Muscle of leg (tissue), 11 donors: ENCODE measurements around the gene IFNAR1. TPM values are rescaled to one million over a fixed set of nuclear protein-coding genes. Genes with fewer than 3 reads are reported as not detected.

Source experiments
- DNase-seq: peaks from one replicate; pipeline ENCODE4 v3.0.0; 2013
- H3K27ac ChIP-seq: one replicate; pipeline ENCODE4 v1.5.1; 2013; ENCODE audit warnings: mild to moderate bottlenecking, low read length, control low read depth
- H3K27me3 ChIP-seq: one replicate; pipeline ENCODE4 v1.6.1; 2013; ENCODE audit warnings: low read length; ENCODE audit not compliant: control insufficient read depth, insufficient read depth
- H3K36me3 ChIP-seq: one replicate; pipeline ENCODE4 v1.6.1; 2013; ENCODE audit warnings: low read length; ENCODE audit not compliant: control insufficient read depth, insufficient read depth
- H3K4me1 ChIP-seq: one replicate; pipeline ENCODE4 v1.6.1; 2013; ENCODE audit warnings: low read length; ENCODE audit not compliant: control insufficient read depth, insufficient read depth
- H3K4me3 ChIP-seq: one replicate; pipeline ENCODE4 v1.5.1; 2013; ENCODE audit warnings: low read length, control low read depth
- H3K9me3 ChIP-seq: replicated peaks from 2 replicates; pipeline ENCODE4 v1.6.1; 2013; ENCODE audit warnings: low read depth, low read length; ENCODE audit not compliant: control insufficient read depth
- WGBS: methylation state at CpG from one replicate; pipeline ENCODE4 v1.1.5; 2013; ENCODE audit warnings: missing lambda C conversion rate; ENCODE audit not compliant: insufficient coverage; 5-methylcytosine and 5-hydroxymethylcytosine counted together
- polyA plus RNA-seq, 8 donors: library from polyadenylated mRNA; unstranded; fragments of 120-200 nt; gene quantifications; one replicate each; pipeline versions ENCODE4 v1.2.1 to v1.2.3, GENCODE V29; 2013; ENCODE audit warnings: inconsistent platforms in 1 of 8, low replicate concordance in 1 of 8; ENCODE audit not compliant: insufficient read length in 8 of 8, insufficient read depth in 1 of 8
- total RNA-seq: library from RNA; stranded (reverse); fragments of 120-200 nt; gene quantifications from one replicate; pipeline ENCODE4 v1.2.4, GENCODE V29; 2013

The IFNAR1 gene
- total and polyA plus RNA-seq, 9 donors = 13.5 to 26.8 (median 20.1) TPM

DNA sequence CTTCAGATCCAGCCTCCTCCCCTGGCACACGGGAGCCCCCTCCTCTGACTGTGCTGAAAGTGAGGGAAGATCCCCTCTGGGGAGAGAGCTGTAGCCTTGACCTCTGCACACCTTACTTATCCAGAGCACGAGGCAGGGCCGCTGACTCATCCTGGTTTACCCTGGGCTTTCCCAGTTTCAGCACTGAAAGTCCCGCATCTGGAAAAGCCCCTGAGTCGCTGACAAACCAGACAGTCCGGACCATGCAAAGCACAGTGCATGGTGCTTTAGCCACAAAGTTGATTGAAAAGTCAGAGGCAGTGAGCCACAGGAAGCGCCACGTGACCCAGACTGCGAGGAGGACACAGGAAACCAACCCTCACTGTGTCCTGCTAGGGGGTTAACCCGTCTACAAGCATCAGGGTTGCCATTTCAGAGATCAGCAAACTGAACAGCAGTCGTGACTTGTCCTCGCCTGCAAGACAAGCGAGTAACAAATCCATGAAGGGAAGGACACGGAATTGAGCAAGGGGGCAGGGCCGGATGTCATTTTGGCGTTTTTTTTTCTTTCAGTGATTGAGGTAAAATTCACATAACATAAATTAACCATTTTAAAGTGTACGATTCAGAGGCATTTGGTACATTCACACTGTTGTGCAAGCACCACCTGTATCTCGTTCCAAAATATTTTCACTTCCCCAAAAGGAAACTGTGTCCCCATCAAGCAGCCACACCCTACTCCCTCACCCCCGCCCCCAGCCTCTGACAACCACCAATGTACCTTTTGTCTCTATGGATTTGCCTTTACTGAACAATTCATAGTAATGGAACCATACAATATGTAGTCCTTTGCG is 58.5 kb downstream of the IFNAR1 start:
- Histone ChIP-seq H3K4me3 (no peak overlapping the region), H3K27ac (peak overlapping the region; percentile 54), H3K36me3 (no peaks in the 10 kb centered on the region), H3K4me1 (peaks cover 17% of the 10 kb centered on the region), H3K27me3 (no peaks in the 10 kb centered on the region), H3K9me3 (no peaks in the 10 kb centered on the region)
- WGBS = 39% methylated on average over 15 of the region's 20 CpGs
- DNase-seq = peak; percentile 69

DNA sequence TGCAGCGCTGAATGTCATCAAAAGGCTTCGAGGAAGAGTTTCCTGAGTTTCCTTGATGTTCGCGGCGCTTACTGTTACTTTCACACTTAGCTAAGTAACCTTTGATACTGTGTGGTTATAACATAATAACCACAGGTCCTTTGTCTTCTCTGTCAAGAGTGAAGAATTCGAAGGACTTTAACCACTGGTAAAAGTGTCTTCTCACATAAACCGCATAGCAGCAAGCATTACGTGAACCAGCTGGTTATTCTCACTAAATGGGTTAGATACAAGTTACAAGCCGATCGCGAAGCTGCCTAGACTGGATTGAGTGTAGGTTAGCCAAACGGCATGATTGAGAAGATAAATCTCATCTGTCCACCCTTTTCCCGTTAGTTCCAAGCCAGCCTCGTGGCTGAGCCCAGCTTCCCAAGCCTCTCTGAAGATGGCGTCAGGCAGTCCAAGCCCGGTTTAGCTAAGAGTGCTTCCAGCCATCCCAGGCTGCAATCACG is 60.1 kb downstream of the IFNAR1 start:
- WGBS = 83% methylated on average over 9 of the region's 17 CpGs
- H3K4me1 ChIP-seq = peaks cover 17% of the 10 kb centered on the region

DNA sequence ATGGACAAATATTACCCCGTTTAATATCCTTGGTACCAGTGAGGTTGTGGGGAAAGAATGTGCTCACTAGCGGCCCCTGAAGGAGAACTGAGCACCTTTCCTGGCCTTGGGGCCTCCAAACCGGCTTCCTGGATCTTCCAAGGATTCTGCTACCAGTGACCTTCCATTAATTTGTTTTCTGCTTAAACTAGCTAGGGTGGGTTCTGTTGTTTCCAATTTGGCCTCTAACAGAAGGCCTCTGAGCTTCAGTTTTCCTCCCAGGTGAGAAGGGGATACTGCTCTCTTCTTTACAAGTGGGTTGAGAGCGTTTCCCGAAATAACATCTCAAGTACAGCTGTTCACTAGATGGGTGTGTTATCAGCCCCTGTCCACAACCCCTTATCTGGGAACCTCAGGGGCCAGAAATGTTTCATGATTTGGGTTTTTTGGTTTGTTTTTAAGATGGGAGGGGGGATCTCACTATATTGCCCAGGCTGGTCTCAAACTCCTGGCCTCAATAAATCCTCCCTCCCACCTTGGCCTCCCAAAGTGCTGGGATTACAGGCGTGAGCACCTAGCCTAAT is 61.5 kb downstream of the IFNAR1 start:
- Histone ChIP-seq H3K36me3 (no peaks in the 10 kb centered on the region), H3K4me1 (peaks cover 9% of the 10 kb centered on the region), H3K27me3 (no peaks in the 10 kb centered on the region), H3K27ac (no peak overlapping the region), H3K4me3 (no peak overlapping the region), H3K9me3 (no peaks in the 10 kb centered on the region)
- WGBS = 57% methylated on average over 1 of the region's 6 CpGs
- DNase-seq = no peak

More for the DNA sequence above, 60.1 kb downstream of the IFNAR1 start:
- H3K36me3 ChIP-seq = no peaks in the 10 kb centered on the region
- H3K27me3 ChIP-seq = no peaks in the 10 kb centered on the region
- no peak overlapping the region for H3K27ac ChIP-seq
- no peak overlapping the region for H3K4me3 ChIP-seq
- H3K9me3 ChIP-seq = no peaks in the 10 kb centered on the region
- DNase-seq = no peak

DNA sequence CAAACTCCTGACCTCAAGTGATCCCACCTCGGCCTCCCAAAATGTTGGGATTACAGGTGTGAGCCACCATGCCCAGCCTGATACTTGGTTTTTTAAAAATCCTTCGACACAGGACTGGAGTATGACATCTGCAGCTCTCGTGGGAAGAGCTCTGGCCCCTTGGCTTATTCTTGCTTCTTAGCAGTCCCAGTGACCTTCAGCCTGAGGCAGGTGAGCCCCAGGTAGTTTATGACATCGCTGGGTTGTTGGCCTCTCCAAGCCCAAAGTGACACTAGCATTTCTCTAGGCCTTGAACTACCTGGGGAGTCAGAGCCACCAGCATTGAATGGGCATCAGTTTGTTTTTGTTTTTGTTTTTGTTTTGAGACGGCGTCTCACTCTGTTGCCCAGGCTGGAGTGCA is 62.5 kb downstream of the IFNAR1 start:
- Histone ChIP-seq H3K27ac (no peak overlapping the region), H3K4me3 (no peak overlapping the region)

DNA sequence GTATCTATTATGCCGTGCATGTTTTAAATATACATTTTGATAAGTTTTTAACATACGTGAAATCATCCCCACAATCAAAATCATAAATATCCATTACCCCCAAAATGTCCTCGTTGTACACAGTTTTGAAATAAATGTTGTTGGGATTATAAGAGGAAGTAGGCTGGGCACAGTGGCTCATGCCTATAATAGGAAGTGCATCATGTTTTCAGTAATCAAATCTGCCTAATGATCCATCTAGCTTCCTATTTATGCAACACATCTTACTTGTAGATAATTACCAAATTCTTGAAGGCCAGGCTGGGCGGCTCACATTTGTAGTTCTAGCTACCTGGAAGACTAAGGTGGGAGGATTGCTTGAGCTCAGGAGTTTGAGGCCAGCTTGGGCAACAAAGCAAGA is 63.4 kb downstream of the IFNAR1 start:
- H3K27ac ChIP-seq = no peak overlapping the region
- 100% methylated on average over 1 of the region's 4 CpGs for WGBS
- H3K9me3 ChIP-seq = no peaks in the 10 kb centered on the region
- no peaks in the 10 kb centered on the region for H3K36me3 ChIP-seq
- DNase-seq = no peak
- no peak overlapping the region for H3K4me3 ChIP-seq
- H3K4me1 ChIP-seq = peaks cover 4% of the 10 kb centered on the region
- no peaks in the 10 kb centered on the region for H3K27me3 ChIP-seq

More for the DNA sequence above, 62.5 kb downstream of the IFNAR1 start:
- no peaks in the 10 kb centered on the region for H3K27me3 ChIP-seq
- peaks cover 9% of the 10 kb centered on the region for H3K4me1 ChIP-seq
- H3K9me3 ChIP-seq = no peaks in the 10 kb centered on the region
- DNase-seq = no peak
- H3K36me3 ChIP-seq = no peaks in the 10 kb centered on the region
- WGBS = 79% methylated on average over 3 of the region's 6 CpGs

DNA sequence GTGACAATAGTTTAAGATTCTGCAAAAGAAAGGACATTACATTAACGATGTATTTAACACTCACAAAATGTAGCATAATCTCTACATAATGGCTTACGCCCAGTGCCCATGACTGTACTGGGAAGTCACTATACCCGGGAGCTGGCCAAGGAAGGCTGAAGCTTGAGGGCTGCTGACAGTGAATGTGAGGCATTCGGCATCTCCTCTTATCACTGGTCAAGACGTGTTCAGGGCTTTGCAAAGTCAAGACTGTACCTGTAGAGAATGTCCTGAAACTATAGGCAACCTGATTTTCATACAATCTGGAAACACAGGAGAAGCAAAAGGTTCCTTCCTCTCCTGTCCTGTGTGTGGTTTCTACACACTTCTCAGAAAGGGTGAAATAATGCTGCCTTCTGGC is 65.7 kb downstream of the IFNAR1 start:
- H3K4me1 ChIP-seq = no peaks in the 10 kb centered on the region
- 100% methylated on average over 1 of the region's 5 CpGs for WGBS
- no peaks in the 10 kb centered on the region for H3K9me3 ChIP-seq
- no peaks in the 10 kb centered on the region for H3K36me3 ChIP-seq
- H3K27me3 ChIP-seq = no peaks in the 10 kb centered on the region
- no peak overlapping the region for H3K4me3 ChIP-seq
- H3K27ac ChIP-seq = no peak overlapping the region
- DNase-seq = no peak

DNA sequence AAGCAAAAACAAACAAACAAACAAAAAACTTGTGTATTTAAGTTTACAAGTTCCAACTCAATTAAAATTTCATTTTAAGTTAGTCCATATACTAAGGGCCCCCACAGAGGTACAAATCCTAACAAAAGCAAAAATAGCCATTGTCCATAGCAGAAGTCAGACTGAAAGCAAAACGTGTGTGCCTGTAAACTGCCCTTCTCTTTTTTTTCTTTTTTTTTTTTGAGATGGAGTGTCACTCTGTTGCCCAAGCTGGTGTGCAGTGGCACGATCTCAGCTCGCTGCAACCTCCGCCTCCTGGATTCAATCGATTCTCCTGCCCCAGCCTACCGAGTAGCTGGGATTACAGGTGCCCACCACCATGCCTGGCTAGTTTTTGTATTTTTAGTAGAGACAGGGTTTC is 66.9 kb downstream of the IFNAR1 start:
- Histone ChIP-seq H3K27me3 (no peaks in the 10 kb centered on the region), H3K9me3 (no peaks in the 10 kb centered on the region), H3K4me1 (peaks cover 8% of the 10 kb centered on the region), H3K27ac (no peak overlapping the region), H3K36me3 (no peaks in the 10 kb centered on the region), H3K4me3 (no peak overlapping the region)
- no CpG with 5 or more reads among the region's 6 CpGs for WGBS
- no peak for DNase-seq

DNA sequence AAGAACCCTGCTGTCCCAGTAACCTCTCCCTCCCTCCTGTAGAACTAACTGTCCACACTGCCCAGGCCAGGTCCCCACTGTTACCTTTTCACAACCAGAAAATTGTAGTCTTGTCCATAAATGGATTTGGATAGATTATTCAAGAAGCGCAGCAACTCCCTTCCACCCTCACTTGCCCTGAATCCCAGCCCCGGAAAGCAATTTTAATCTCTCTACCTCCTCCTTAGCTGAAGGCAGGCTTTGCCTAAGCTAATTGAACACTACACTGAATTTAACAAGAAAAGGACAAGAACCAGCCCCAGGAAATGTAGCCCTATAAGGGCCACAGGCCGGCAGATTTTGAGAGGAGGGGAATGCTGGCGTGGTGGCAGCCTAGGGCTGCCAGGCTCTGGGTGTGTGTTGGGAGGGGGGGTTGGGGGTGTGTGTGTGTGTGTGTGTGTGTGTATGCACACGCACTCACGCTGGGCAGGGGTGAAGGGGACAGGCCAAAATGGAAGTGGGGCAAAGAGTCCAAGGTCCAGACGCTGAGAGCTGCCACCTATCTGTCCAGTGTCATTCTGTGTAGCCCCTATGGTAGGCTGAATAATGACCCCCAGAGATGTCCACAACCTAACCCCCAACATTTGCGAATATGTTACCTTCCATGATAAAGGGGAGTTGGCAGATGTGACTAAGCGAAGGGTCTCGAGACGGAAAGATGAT is 67.7 kb downstream of the IFNAR1 start:
- peaks cover 13% of the 10 kb centered on the region for H3K4me1 ChIP-seq
- 75% methylated on average over 7 of the region's 11 CpGs for WGBS
- no peak overlapping the region for H3K4me3 ChIP-seq
- H3K36me3 ChIP-seq = no peaks in the 10 kb centered on the region
- H3K27ac ChIP-seq = no peak overlapping the region
- no peaks in the 10 kb centered on the region for H3K27me3 ChIP-seq
- no peaks in the 10 kb centered on the region for H3K9me3 ChIP-seq
- DNase-seq = no peak

DNA sequence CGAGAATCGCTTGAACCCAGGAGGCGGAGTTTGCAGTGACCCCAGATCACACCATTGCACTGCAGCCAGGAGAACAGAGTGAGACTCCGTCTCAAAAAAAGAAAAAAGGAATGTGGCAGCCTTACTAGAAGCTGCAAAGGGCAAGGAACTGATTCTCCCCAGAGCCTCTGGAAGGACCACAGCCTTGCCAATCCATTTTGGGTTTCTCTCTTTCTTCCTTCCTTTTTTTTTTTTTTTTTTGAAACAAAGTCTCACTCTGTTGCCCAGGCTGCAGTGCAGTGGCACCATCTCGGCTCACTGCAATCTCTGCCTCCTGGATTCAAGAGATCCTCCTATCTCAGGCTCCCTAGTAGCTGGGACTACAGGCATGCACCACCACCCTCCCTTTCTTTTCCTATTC is 68.6 kb downstream of the IFNAR1 start:
- H3K4me1 ChIP-seq = peaks cover 13% of the 10 kb centered on the region
- no peak for DNase-seq
- 73% methylated on average over 2 of the region's 5 CpGs for WGBS
- no peak overlapping the region for H3K27ac ChIP-seq
- H3K9me3 ChIP-seq = no peaks in the 10 kb centered on the region
- no peaks in the 10 kb centered on the region for H3K36me3 ChIP-seq
- H3K4me3 ChIP-seq = no peak overlapping the region
- no peaks in the 10 kb centered on the region for H3K27me3 ChIP-seq

DNA sequence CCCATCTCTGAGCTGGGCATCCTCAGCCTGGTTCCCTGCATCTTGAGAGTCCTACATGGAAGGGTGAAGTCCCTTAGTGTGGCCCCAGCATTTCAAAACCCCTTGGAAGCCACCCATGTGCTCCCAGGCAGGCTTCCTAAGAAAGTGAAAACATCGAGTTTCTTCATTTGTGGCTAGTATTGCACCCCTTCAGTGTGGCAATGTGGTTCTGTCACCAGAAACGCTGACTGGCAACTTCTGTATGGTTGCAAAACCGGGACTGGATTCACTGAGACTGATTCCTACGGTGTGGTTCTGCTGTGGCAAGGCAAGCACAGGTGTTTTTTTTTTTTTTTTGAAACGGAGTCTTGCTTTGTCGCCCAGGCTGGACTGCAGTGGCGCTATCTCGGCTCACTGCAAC is 69.5 kb downstream of the IFNAR1 start:
- H3K4me3 ChIP-seq = no peak overlapping the region
- no peaks in the 10 kb centered on the region for H3K27me3 ChIP-seq
- H3K4me1 ChIP-seq = peaks cover 13% of the 10 kb centered on the region
- no peak overlapping the region for H3K27ac ChIP-seq
- peak; percentile 49 for DNase-seq
- WGBS = 66% methylated on average over 3 of the region's 8 CpGs
- H3K9me3 ChIP-seq = no peaks in the 10 kb centered on the region
- H3K36me3 ChIP-seq = no peaks in the 10 kb centered on the region
